GM12878 (cell line): Measurements from ENCODE around the gene TRAIP.

Experiments
- BCL11A ChIP-seq: IDR thresholded peaks from 2 replicates; pipeline ENCODE4 v1.6.1; 2011; ENCODE audit warnings: low read depth, low read length
- CHD4 ChIP-seq: fragments of 200-600 bp; sonication (generic); IDR thresholded peaks from 2 replicates; pipeline ENCODE4 v1.6.1; 2016; ENCODE audit warnings: mild to moderate bottlenecking
- EZH2 ChIP-seq: IDR thresholded peaks from 2 replicates; pipeline ENCODE4 v1.6.1; 2012; ENCODE audit warnings: low read depth, mild to moderate bottlenecking, control low read depth, inconsistent platforms, low read length, borderline replicate concordance; ENCODE audit not compliant: control insufficient read depth
- NR2C2 ChIP-seq: IDR thresholded peaks from 2 replicates; pipeline ENCODE4 v1.6.1; 2011; ENCODE audit warnings: borderline replicate concordance, low read depth; ENCODE audit not compliant: control insufficient read depth, insufficient read length
- POLR2A ChIP-seq: IDR thresholded peaks from 2 replicates; pipeline ENCODE4 v1.6.1; 2011; ENCODE audit warnings: low read depth, mild to moderate bottlenecking, low read length
- POLR2AphosphoS5 ChIP-seq: IDR thresholded peaks from 2 replicates; pipeline ENCODE4 v1.6.1; 2011; ENCODE audit warnings: mild to moderate bottlenecking, low read length, inconsistent platforms
- RB1 ChIP-seq: fragments of 450-650 bp; formaldehyde crosslinking; IDR thresholded peaks from 2 replicates; pipeline ENCODE4 v1.6.1; 2017; ENCODE audit warnings: mild to moderate bottlenecking, borderline replicate concordance
- SPI1 ChIP-seq: IDR thresholded peaks from 2 replicates; pipeline ENCODE4 v1.6.1; 2011; ENCODE audit warnings: low read depth, mild to moderate bottlenecking, low read length, moderate library complexity, borderline replicate concordance; ENCODE audit not compliant: insufficient read depth
- TF ChIP-seq, protein P1 (sequence below), 3 experiments: IDR thresholded peaks in 2 of 3; conservative IDR thresholded peaks in 1 of 3; 2 replicates each; pipeline ENCODE4 v1.5.1; 2011; ENCODE audit warnings: low read depth in 3 of 3, low read length in 3 of 3, mild to moderate bottlenecking in 3 of 3, control low read depth in 2 of 3, moderate library complexity in 2 of 3, inconsistent platforms in 1 of 3, mixed read lengths in 1 of 3; ENCODE audit not compliant: control insufficient read depth in 2 of 3, insufficient read depth in 1 of 3; ENCODE audit errors: extremely low read depth in 1 of 3
- TF ChIP-seq, protein P2 (sequence below): fragments of 450-650 bp; formaldehyde crosslinking; IDR thresholded peaks from 2 replicates; pipeline ENCODE4 v1.5.0; 2022; ENCODE audit warnings: mild to moderate bottlenecking, missing genetic modification characterization
- TF ChIP-seq, protein P3 (sequence below): IDR thresholded peaks from 2 replicates; pipeline ENCODE4 v1.6.1; 2011; ENCODE audit warnings: low read depth, low read length, improper control_type of control experiment, borderline replicate concordance
- TF ChIP-seq, protein P4 (sequence below): fragments of 150-350 bp; IDR thresholded peaks from 2 replicates; pipeline ENCODE4 v1.6.1; 2016; ENCODE audit warnings: low read depth, low read length
- TF ChIP-seq, protein P5 (sequence below): IDR thresholded peaks from 2 replicates; pipeline ENCODE4 v1.6.1; 2012; ENCODE audit warnings: mild to moderate bottlenecking, low read depth, low read length

DNA sequence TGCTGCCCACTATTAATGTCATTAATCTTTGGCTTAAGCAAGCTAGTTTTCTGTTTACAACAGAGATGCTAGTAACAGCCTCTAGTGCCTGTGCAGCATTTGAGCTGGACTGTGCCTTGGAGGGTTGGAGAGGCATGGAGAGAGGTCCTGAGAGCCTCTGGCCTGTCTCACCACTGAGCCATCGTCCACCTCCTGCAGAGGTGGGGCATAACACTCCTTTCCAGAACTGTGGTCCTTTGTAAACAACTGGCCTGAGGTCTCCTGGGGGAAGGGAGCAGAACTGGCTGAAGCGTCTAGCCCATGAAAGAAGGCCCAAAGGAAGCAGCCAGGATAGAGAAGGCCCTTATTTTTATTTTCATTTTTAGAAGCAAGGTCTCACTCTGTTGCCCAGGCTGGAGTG lies 23.4 kb upstream of the TRAIP start:
- TF ChIP-seq, protein P1, sequence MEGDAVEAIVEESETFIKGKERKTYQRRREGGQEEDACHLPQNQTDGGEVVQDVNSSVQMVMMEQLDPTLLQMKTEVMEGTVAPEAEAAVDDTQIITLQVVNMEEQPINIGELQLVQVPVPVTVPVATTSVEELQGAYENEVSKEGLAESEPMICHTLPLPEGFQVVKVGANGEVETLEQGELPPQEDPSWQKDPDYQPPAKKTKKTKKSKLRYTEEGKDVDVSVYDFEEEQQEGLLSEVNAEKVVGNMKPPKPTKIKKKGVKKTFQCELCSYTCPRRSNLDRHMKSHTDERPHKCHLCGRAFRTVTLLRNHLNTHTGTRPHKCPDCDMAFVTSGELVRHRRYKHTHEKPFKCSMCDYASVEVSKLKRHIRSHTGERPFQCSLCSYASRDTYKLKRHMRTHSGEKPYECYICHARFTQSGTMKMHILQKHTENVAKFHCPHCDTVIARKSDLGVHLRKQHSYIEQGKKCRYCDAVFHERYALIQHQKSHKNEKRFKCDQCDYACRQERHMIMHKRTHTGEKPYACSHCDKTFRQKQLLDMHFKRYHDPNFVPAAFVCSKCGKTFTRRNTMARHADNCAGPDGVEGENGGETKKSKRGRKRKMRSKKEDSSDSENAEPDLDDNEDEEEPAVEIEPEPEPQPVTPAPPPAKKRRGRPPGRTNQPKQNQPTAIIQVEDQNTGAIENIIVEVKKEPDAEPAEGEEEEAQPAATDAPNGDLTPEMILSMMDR (IDR thresholded peaks at IDR 0.05 in 2 of 3, conservative IDR thresholded peaks at IDR 0.05 in 1 of 3; ENCODE audit: control insufficient read depth in 2 of 3, extremely low read depth in 1 of 3, insufficient read depth in 1 of 3, low read depth in 3 of 3, low read length in 3 of 3) = no peak
- TF ChIP-seq, protein P2, sequence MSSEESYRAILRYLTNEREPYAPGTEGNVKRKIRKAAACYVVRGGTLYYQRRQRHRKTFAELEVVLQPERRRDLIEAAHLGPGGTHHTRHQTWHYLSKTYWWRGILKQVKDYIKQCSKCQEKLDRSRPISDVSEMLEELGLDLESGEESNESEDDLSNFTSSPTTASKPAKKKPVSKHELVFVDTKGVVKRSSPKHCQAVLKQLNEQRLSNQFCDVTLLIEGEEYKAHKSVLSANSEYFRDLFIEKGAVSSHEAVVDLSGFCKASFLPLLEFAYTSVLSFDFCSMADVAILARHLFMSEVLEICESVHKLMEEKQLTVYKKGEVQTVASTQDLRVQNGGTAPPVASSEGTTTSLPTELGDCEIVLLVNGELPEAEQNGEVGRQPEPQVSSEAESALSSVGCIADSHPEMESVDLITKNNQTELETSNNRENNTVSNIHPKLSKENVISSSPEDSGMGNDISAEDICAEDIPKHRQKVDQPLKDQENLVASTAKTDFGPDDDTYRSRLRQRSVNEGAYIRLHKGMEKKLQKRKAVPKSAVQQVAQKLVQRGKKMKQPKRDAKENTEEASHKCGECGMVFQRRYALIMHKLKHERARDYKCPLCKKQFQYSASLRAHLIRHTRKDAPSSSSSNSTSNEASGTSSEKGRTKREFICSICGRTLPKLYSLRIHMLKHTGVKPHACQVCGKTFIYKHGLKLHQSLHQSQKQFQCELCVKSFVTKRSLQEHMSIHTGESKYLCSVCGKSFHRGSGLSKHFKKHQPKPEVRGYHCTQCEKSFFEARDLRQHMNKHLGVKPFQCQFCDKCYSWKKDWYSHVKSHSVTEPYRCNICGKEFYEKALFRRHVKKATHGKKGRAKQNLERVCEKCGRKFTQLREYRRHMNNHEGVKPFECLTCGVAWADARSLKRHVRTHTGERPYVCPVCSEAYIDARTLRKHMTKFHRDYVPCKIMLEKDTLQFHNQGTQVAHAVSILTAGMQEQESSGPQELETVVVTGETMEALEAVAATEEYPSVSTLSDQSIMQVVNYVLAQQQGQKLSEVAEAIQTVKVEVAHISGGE (CRISPR knock-in tag) = no peak
- TF ChIP-seq POLR2AphosphoS5 (no peak), POLR2A (no peak), NR2C2 (no peak), CHD4 (no peak), BCL11A (no peak), SPI1 (no peak), RB1 (no peak), EZH2 (no peak)
- TF ChIP-seq, protein P3, sequence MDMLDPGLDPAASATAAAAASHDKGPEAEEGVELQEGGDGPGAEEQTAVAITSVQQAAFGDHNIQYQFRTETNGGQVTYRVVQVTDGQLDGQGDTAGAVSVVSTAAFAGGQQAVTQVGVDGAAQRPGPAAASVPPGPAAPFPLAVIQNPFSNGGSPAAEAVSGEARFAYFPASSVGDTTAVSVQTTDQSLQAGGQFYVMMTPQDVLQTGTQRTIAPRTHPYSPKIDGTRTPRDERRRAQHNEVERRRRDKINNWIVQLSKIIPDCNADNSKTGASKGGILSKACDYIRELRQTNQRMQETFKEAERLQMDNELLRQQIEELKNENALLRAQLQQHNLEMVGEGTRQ = no peak
- TF ChIP-seq, protein P4, sequence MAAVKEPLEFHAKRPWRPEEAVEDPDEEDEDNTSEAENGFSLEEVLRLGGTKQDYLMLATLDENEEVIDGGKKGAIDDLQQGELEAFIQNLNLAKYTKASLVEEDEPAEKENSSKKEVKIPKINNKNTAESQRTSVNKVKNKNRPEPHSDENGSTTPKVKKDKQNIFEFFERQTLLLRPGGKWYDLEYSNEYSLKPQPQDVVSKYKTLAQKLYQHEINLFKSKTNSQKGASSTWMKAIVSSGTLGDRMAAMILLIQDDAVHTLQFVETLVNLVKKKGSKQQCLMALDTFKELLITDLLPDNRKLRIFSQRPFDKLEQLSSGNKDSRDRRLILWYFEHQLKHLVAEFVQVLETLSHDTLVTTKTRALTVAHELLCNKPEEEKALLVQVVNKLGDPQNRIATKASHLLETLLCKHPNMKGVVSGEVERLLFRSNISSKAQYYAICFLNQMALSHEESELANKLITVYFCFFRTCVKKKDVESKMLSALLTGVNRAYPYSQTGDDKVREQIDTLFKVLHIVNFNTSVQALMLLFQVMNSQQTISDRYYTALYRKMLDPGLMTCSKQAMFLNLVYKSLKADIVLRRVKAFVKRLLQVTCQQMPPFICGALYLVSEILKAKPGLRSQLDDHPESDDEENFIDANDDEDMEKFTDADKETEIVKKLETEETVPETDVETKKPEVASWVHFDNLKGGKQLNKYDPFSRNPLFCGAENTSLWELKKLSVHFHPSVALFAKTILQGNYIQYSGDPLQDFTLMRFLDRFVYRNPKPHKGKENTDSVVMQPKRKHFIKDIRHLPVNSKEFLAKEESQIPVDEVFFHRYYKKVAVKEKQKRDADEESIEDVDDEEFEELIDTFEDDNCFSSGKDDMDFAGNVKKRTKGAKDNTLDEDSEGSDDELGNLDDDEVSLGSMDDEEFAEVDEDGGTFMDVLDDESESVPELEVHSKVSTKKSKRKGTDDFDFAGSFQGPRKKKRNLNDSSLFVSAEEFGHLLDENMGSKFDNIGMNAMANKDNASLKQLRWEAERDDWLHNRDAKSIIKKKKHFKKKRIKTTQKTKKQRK = no peak
- TF ChIP-seq, protein P5, sequence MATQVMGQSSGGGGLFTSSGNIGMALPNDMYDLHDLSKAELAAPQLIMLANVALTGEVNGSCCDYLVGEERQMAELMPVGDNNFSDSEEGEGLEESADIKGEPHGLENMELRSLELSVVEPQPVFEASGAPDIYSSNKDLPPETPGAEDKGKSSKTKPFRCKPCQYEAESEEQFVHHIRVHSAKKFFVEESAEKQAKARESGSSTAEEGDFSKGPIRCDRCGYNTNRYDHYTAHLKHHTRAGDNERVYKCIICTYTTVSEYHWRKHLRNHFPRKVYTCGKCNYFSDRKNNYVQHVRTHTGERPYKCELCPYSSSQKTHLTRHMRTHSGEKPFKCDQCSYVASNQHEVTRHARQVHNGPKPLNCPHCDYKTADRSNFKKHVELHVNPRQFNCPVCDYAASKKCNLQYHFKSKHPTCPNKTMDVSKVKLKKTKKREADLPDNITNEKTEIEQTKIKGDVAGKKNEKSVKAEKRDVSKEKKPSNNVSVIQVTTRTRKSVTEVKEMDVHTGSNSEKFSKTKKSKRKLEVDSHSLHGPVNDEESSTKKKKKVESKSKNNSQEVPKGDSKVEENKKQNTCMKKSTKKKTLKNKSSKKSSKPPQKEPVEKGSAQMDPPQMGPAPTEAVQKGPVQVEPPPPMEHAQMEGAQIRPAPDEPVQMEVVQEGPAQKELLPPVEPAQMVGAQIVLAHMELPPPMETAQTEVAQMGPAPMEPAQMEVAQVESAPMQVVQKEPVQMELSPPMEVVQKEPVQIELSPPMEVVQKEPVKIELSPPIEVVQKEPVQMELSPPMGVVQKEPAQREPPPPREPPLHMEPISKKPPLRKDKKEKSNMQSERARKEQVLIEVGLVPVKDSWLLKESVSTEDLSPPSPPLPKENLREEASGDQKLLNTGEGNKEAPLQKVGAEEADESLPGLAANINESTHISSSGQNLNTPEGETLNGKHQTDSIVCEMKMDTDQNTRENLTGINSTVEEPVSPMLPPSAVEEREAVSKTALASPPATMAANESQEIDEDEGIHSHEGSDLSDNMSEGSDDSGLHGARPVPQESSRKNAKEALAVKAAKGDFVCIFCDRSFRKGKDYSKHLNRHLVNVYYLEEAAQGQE = no peak
